ENCODE data around the gene PGBD5. TPM values are rescaled to one million over a fixed set of nuclear protein-coding genes. Genes with fewer than 3 reads are reported as not detected.

The PGBD5 gene
- total RNA-seq, 1 donor from 2014 or later: 1.8 TPM

DNA sequence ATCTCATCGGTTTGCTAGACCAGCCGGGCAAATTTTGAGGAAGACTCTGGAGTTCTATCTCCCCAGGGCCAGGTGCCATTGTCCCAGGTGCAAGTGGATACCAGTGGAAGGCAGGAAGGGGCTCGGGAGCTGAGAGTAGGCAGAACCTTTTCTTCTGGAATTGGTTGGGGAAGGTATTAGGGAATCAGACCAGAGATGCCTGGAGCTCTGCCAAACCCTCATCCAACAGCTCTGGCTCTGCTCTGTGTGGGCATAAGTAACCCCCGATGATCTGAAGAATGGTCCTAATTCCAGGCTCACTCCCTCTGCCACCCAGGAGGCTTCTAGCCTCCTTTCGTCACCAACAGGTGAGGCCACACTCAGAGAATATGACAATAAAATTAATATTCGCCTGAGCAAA, 69.9 kb downstream of the PGBD5 start:
- Mint-ChIP-seq H3K9me3 (ENCODE audit: low read depth) (no peaks in the 10 kb centered on the region), H3K4me3 (ENCODE audit: unreplicated experiment) (no peak overlapping the region), H3K4me1 (ENCODE audit: low read depth) (peaks cover 18% of the 10 kb centered on the region), H3K36me3 (ENCODE audit: low read depth) (no peaks in the 10 kb centered on the region), H3K27ac (ENCODE audit: unreplicated experiment) (no peak overlapping the region), H3K27me3 (ENCODE audit: low read depth) (no peaks in the 10 kb centered on the region)
- TF ChIP-seq, protein P1, sequence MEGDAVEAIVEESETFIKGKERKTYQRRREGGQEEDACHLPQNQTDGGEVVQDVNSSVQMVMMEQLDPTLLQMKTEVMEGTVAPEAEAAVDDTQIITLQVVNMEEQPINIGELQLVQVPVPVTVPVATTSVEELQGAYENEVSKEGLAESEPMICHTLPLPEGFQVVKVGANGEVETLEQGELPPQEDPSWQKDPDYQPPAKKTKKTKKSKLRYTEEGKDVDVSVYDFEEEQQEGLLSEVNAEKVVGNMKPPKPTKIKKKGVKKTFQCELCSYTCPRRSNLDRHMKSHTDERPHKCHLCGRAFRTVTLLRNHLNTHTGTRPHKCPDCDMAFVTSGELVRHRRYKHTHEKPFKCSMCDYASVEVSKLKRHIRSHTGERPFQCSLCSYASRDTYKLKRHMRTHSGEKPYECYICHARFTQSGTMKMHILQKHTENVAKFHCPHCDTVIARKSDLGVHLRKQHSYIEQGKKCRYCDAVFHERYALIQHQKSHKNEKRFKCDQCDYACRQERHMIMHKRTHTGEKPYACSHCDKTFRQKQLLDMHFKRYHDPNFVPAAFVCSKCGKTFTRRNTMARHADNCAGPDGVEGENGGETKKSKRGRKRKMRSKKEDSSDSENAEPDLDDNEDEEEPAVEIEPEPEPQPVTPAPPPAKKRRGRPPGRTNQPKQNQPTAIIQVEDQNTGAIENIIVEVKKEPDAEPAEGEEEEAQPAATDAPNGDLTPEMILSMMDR (IDR thresholded peaks at IDR 0.05): no peak
- no peak for DNase-seq (ENCODE audit: low spot score)

DNA sequence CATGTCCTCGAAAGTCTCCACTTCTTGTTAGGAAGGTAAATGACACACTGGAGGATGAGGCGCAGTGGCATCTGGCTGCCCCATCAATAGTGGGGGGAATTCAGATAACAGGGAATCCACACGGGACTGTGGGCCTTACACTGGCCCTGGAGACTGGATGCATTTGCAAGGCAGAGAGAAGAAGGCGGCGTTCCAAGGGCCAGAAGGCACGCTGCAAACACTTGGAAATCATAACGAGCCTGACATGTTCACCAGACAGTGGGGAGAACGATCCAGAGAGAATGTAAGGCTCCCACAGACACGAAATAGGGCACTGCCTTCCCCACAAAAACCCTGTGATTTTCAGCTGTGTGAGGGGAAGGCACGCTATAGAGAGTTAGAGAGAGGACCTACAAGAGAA, 70.5 kb downstream of the PGBD5 start:
- Mint-ChIP-seq H3K4me3 (ENCODE audit: unreplicated experiment) (no peak overlapping the region), H3K27me3 (ENCODE audit: low read depth) (no peaks in the 10 kb centered on the region)

DNA sequence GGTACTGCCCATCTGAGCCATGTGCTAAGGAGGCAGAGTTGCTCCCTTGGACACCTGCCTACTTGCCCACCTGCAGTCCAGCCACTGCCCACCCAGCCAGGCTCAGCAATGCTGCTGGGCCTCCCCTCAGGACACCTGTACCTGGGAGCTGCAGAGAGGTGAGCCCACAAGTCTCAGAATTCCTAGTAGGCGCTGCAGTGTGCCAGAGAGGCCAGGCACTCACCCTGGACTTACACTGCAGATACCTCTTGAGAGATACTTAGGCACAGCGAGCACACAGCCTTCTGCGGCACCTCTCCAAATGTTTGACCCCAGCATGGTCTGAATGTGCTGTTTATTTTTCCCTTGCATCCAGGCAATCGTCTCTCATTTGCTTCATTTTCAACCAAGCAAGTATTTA, 71.0 kb downstream of the PGBD5 start:
- no peak overlapping the region for H3K27ac Mint-ChIP-seq (ENCODE audit: unreplicated experiment)

More for the DNA sequence above, 70.5 kb downstream of the PGBD5 start:
- H3K4me1 Mint-ChIP-seq (ENCODE audit: low read depth): peaks cover 17% of the 10 kb centered on the region
- no peak overlapping the region for H3K27ac Mint-ChIP-seq (ENCODE audit: unreplicated experiment)
- no peaks in the 10 kb centered on the region for H3K9me3 Mint-ChIP-seq (ENCODE audit: low read depth)
- TF ChIP-seq, protein P1 (IDR thresholded peaks at IDR 0.05): no peak
- DNase-seq (ENCODE audit: low spot score): no peak
- H3K36me3 Mint-ChIP-seq (ENCODE audit: low read depth): no peaks in the 10 kb centered on the region

DNA sequence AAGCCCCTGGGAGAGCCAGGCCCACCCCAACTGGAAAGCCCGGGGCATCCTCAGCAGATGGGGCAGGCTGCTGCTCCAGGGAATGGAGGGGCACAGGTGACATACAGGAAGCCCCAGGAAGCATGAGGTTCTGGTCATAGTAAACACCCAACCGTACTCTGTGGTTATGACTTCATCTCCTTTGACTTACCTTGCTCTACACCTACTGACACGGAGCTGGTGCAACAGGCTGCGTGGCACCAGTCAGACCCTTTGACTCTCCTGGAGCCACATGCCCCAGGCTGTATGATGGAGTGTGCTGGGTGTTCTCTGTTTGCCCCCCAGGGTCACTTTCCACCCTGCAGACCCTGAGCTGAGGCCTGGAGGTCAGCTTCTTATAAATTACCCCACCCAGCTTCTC, 72.1 kb downstream of the PGBD5 start:
- H3K4me3 Mint-ChIP-seq (ENCODE audit: unreplicated experiment): no peak overlapping the region
- TF ChIP-seq, protein P1 (IDR thresholded peaks at IDR 0.05): no peak
- H3K27me3 Mint-ChIP-seq (ENCODE audit: low read depth): no peaks in the 10 kb centered on the region
- no peak for DNase-seq (ENCODE audit: low spot score)
- peaks cover 7% of the 10 kb centered on the region for H3K4me1 Mint-ChIP-seq (ENCODE audit: low read depth)
- H3K36me3 Mint-ChIP-seq (ENCODE audit: low read depth): peaks cover 2% of the 10 kb centered on the region
- H3K27ac Mint-ChIP-seq (ENCODE audit: unreplicated experiment): no peak overlapping the region
- H3K9me3 Mint-ChIP-seq (ENCODE audit: low read depth): no peaks in the 10 kb centered on the region

More for the DNA sequence above, 71.0 kb downstream of the PGBD5 start:
- H3K27me3 Mint-ChIP-seq (ENCODE audit: low read depth): no peaks in the 10 kb centered on the region
- H3K9me3 Mint-ChIP-seq (ENCODE audit: low read depth): no peaks in the 10 kb centered on the region
- H3K4me3 Mint-ChIP-seq (ENCODE audit: unreplicated experiment): no peak overlapping the region
- DNase-seq (ENCODE audit: low spot score): no peak
- peaks cover 16% of the 10 kb centered on the region for H3K4me1 Mint-ChIP-seq (ENCODE audit: low read depth)
- TF ChIP-seq, protein P1 (IDR thresholded peaks at IDR 0.05): no peak
- peaks cover 2% of the 10 kb centered on the region for H3K36me3 Mint-ChIP-seq (ENCODE audit: low read depth)

DNA sequence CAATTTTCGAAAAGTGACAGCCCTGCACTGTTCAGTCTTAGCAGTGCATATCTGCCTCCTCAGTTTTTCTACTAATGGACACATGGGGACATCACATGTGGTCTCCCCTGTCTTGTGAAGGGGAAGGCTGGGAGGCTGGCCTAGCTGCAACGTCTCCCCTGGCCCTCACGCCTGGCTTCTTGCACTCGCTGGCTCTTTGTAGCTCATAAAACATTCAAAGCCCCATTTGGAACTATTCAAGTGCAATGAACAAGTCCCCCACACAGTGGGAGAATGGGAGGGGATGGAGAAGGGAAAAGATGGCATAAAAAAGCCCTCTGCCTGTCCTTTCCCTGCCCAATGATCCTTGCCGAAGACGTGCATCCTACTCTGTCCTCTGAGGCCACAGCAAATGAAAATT, 73.6 kb downstream of the PGBD5 start:
- Mint-ChIP-seq H3K27me3 (ENCODE audit: low read depth) (no peaks in the 10 kb centered on the region), H3K4me3 (ENCODE audit: unreplicated experiment) (no peak overlapping the region), H3K4me1 (ENCODE audit: low read depth) (peaks cover 7% of the 10 kb centered on the region), H3K36me3 (ENCODE audit: low read depth) (peaks cover 2% of the 10 kb centered on the region), H3K27ac (ENCODE audit: unreplicated experiment) (no peak overlapping the region), H3K9me3 (ENCODE audit: low read depth) (no peaks in the 10 kb centered on the region)
- DNase-seq (ENCODE audit: low spot score): no peak
- TF ChIP-seq, protein P1 (IDR thresholded peaks at IDR 0.05): no peak

Measured in chondrocyte (in vitro differentiated cells).